GM23248 (cell line): ENCODE results near the gene ITGAV.

Source experiments
- EZH2 ChIP-seq: fragments of 200-600 bp; sonication (generic); IDR thresholded peaks from 2 replicates; pipeline ENCODE4 v1.6.1; 2018; ENCODE audit warnings: antibody characterized with exemption, mild to moderate bottlenecking; ENCODE audit not compliant: insufficient read depth, poor library complexity, severe bottlenecking
- EZH2phosphoT487 ChIP-seq: fragments of 200-600 bp; sonication (generic); IDR thresholded peaks from 2 replicates; pipeline ENCODE4 v1.6.1; 2018; ENCODE audit warnings: antibody characterized with exemption, moderate library complexity, mild to moderate bottlenecking, low read depth; ENCODE audit not compliant: insufficient read depth

DNA sequence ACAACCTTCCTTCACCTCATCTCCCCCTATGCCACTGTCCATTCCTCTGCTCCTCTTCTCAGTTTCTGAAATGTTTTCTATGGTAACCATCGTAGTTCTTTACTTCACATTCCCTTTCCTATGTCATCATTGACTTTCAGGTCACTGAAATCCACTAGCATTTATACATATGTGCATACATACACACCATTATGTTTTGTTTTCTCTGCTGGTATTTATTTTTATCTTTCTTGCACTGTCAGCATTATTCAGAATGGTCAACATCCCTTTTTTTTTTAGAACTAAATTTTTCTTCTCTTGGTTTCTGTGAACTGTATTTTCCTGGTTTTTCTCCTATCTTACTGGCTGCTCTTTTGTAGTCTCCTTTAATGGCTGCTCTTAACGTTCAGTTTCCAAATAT lies 33.2 kb downstream of the ITGAV start:
- TF ChIP-seq EZH2 = no peak
- TF ChIP-seq EZH2phosphoT487 = no peak
